Melanocyte of skin (primary cell): ENCODE measurements around the gene WSCD1. TPM values are rescaled to one million over a fixed set of nuclear protein-coding genes. Genes with fewer than 3 reads are reported as not detected.

Source experiments
- total RNA-seq, 2 donors: library from RNA; depleted of rRNA; stranded (reverse); fragments of >200 nt; gene quantifications; 2 replicates each; pipeline ENCODE4 v1.2.3, GENCODE V29; 2012

WSCD1 gene
- total RNA-seq, result 1 to 10 TPM in 1 of 2 donors, under 1 TPM in 1; 0.33 to 2.1 TPM

GRCh38 chr17:6069539-6070429 lies at the start of gene WSCD1:
WSCD1 (plus strand) TSS chr17:6070379; CDS start chr17:6080659, 10,280 bp downstream.

